RWPE2 (cell line): ENCODE results near the gene SMU1.

Experiments used
- ATAC-seq: fragments of 200-7000 bp; cut with Tn5 transposase; 3 replicates; pipeline ENCODE4 v1.9.1; 2021; ENCODE audit warnings: low read depth
- DNase-seq: peaks from one replicate; pipeline ENCODE4 v3.0.0-alpha.2; 2020; ENCODE audit warnings: low spot score
- H3K27ac ChIP-seq: fragments of 450-650 bp; 2 replicates; pipeline ENCODE4 v1.5.1; 2017; ENCODE audit warnings: mild to moderate bottlenecking; ENCODE audit not compliant: poor library complexity, severe bottlenecking
- H3K27me3 ChIP-seq: fragments of 250-450 bp; sonication (Bioruptor Pico); 2 replicates; pipeline ENCODE4 v1.5.1; 2021; ENCODE audit warnings: mild to moderate bottlenecking, moderate library complexity; ENCODE audit not compliant: insufficient read depth, poor library complexity, severe bottlenecking
- H3K36me3 ChIP-seq: fragments of 250-450 bp; sonication (Bioruptor Pico); 2 replicates; pipeline ENCODE4 v1.5.1; 2020; ENCODE audit warnings: low read depth, mild to moderate bottlenecking, moderate library complexity
- H3K4me1 ChIP-seq: fragments of 250-450 bp; sonication (Bioruptor Pico); 2 replicates; pipeline ENCODE4 v1.5.1; 2021; ENCODE audit warnings: mild to moderate bottlenecking, moderate library complexity; ENCODE audit not compliant: insufficient read depth, poor library complexity, severe bottlenecking
- H3K4me3 ChIP-seq: fragments of 250-450 bp; sonication (Bioruptor Pico); 2 replicates; pipeline ENCODE4 v1.5.1; 2021; ENCODE audit warnings: mild to moderate bottlenecking, moderate library complexity; ENCODE audit not compliant: severe bottlenecking
- H3K9me3 ChIP-seq: fragments of 250-450 bp; sonication (Bioruptor Pico); 2 replicates; pipeline ENCODE4 v1.5.1; 2021; ENCODE audit warnings: mild to moderate bottlenecking, moderate library complexity; ENCODE audit not compliant: severe bottlenecking
- TF ChIP-seq, protein P1 (sequence below): fragments of 450-650 bp; IDR thresholded peaks from one replicate; pipeline ENCODE4 v1.5.1; 2017; ENCODE audit warnings: mild to moderate bottlenecking, moderate library complexity; ENCODE audit not compliant: poor library complexity, severe bottlenecking

The SMU1 gene

DNA sequence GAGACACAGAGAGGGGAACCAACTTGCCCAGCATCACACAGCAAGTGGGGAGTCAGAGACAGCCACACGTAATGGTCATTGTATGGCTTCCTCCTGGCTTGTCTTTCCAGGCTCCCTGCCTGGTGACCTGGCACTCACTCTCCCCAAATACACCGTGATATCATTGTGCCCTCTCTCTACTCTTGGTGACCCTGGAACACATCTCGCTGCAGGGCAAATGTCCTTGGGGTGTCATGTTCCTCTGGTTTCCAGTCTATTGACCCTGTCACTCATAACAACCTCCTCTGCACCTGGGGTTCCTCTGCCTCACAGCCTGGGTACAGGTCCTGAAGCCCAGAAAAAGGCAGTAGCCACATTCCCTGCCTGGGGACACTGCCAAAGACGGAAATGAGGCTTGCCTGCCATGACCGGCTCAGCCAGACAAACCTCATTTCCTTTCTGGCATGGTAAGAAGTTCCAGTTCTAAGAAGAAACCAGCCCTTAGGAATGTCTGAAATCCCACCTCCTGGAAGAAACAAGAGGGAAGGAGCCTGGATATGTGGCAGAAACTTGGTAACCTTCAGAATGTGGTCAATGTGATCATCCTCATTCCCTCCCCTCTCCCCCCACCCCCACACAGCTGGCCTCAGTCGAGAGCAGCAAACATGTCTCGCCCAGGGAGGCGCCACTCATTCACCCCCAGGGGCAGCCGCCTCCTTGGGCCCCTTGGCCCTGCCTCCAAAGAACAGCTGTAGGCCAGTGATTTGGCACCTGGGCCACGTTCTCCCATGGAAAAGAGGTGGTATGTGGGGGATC is 30.6 kb upstream of the SMU1 start:
- no peak for DNase-seq
- Histone ChIP-seq H3K27ac (peak overlapping the region; percentile 62), H3K36me3 (peaks cover 4% of the 10 kb centered on the region; the same call in 1 of the 2 replicates), H3K4me1 (peaks cover 23% of the 10 kb centered on the region), H3K27me3 (no peaks in the 10 kb centered on the region), H3K9me3 (no peaks in the 10 kb centered on the region), H3K4me3 (no peak overlapping the region)
- ATAC-seq: peak; percentile 35
- TF ChIP-seq, protein P1, sequence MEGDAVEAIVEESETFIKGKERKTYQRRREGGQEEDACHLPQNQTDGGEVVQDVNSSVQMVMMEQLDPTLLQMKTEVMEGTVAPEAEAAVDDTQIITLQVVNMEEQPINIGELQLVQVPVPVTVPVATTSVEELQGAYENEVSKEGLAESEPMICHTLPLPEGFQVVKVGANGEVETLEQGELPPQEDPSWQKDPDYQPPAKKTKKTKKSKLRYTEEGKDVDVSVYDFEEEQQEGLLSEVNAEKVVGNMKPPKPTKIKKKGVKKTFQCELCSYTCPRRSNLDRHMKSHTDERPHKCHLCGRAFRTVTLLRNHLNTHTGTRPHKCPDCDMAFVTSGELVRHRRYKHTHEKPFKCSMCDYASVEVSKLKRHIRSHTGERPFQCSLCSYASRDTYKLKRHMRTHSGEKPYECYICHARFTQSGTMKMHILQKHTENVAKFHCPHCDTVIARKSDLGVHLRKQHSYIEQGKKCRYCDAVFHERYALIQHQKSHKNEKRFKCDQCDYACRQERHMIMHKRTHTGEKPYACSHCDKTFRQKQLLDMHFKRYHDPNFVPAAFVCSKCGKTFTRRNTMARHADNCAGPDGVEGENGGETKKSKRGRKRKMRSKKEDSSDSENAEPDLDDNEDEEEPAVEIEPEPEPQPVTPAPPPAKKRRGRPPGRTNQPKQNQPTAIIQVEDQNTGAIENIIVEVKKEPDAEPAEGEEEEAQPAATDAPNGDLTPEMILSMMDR: no peak

DNA sequence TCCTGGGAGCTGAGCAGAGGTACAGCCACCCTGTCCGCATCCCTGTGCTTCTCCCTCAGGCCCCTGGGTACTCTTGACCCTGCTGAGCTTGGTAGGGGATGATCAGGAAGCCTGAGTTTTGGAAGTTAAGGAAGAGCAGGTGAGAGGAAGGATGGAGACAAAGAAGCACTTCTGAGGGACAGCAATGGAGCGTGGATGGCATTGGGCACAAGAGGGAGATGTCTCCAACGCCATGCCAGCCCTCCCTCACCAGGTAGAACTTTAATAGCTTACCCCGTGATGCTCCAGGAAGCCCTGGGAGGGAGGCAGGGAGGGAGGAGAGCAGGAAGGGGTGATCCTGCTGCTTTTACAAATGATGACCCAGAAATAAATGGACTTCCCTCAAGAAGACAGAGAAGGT is 29.9 kb upstream of the SMU1 start:
- peaks cover 24% of the 10 kb centered on the region for H3K4me1 ChIP-seq
- no peaks in the 10 kb centered on the region for H3K27me3 ChIP-seq
- H3K9me3 ChIP-seq: no peaks in the 10 kb centered on the region
- DNase-seq: no peak
- peak overlapping the region; percentile 62 for H3K27ac ChIP-seq
- TF ChIP-seq, protein P1: no peak
- no peak overlapping the region for H3K4me3 ChIP-seq
- 0 out of 2 replicates have a peak, but pooled peaks cover 2% of the 10 kb centered on the region for H3K36me3 ChIP-seq
- ATAC-seq: no peak

DNA sequence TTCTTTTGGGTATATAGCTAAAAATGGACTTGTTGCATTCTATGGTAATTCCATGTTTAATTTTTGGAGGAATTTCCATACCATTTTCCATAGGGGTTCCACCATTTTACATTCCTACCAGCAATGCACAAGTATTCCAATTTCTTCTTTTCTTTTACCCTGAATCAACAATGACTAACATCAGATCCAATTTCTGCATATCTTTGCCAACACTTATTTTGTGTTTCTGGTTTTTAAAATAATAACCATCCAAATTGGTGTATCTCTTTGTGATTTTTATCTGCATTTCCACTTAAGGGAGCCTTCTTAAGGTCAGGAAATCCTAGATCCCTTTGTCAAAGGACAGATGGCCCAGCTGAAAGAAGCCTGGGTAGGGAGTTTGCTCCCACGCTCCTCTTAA is 29.5 kb upstream of the SMU1 start:
- ATAC-seq (no peak), DNase-seq (no peak)
- Histone ChIP-seq H3K36me3 (no peaks in the 10 kb centered on the region), H3K4me1 (peaks cover 28% of the 10 kb centered on the region), H3K4me3 (no peak overlapping the region), H3K27ac (peak overlapping the region; percentile 62), H3K9me3 (no peaks in the 10 kb centered on the region), H3K27me3 (no peaks in the 10 kb centered on the region)
- TF ChIP-seq, protein P1: no peak

GRCh38 chr9:33105504-33105903 is 29.0 kb upstream of the SMU1 start:
- TF ChIP-seq, protein P1: no peak
- H3K4me3 ChIP-seq: no peak overlapping the region
- H3K27me3 ChIP-seq: no peaks in the 10 kb centered on the region

GRCh38 chr9:33104401-33104800 is 27.9 kb upstream of the SMU1 start:
- Histone ChIP-seq H3K4me1 (peaks cover 29% of the 10 kb centered on the region), H3K36me3 (no peaks in the 10 kb centered on the region), H3K27me3 (no peaks in the 10 kb centered on the region), H3K27ac (no peak overlapping the region), H3K9me3 (no peaks in the 10 kb centered on the region), H3K4me3 (no peak overlapping the region)
- DNase-seq (no peak), ATAC-seq (no peak)
- TF ChIP-seq, protein P1: no peak

More at GRCh38 chr9:33105504-33105903, 29.0 kb upstream of the SMU1 start:
- H3K27ac ChIP-seq: no peak overlapping the region
- no peaks in the 10 kb centered on the region for H3K36me3 ChIP-seq
- H3K9me3 ChIP-seq: no peaks in the 10 kb centered on the region
- ATAC-seq: no peak
- H3K4me1 ChIP-seq: peaks cover 29% of the 10 kb centered on the region
- DNase-seq: no peak
